MCF 10A (cell line): ENCODE results near the gene TMEM51. TPM values are rescaled to one million over a fixed set of nuclear protein-coding genes. Genes with fewer than 3 reads are reported as not detected.

ENCODE experiments used
- BruUV-seq: library from RNA; stranded (reverse); fragments of 400-500 nt; replicated peaks from 2 replicates; lab custom pipeline; 2021; lab: Mats Ljungman, UMichigan
- CTCF ChIA-PET: fragments of 300-600 bp; sonication (Branson Sonifier 250); formaldehyde crosslinking; extraction: SDS; loops from one replicate; lab custom pipeline; 2021; ENCODE audit warnings: antibody characterized with exemption, inconsistent platforms; lab: Yijun Ruan, JAX
- POLR2A ChIA-PET: fragments of 300-600, 350-650 bp; sonication (Branson Sonifier 250); formaldehyde crosslinking; extraction: SDS; loops from one replicate; lab custom pipeline; 2020; ENCODE audit warnings: antibody characterized with exemption, inconsistent platforms; lab: Yijun Ruan, JAX
- DNase-seq: peaks from one replicate; pipeline ENCODE4 v3.0.0-alpha.2; 2018; ENCODE audit not compliant: unreplicated experiment
- H3K27ac Mint-ChIP-seq: one replicate; pipeline ENCODE4 v1.8.0; 2022; ENCODE audit warnings: mild to moderate bottlenecking, low read depth, mixed read lengths; ENCODE audit not compliant: unreplicated experiment
- H3K27me3 Mint-ChIP-seq: one replicate; pipeline ENCODE4 v1.8.0; 2022; ENCODE audit warnings: mixed read lengths; ENCODE audit not compliant: insufficient read depth, unreplicated experiment
- H3K36me3 Mint-ChIP-seq: one replicate; pipeline ENCODE4 v1.8.0; 2022; ENCODE audit warnings: mild to moderate bottlenecking, moderate library complexity, mixed read lengths; ENCODE audit not compliant: insufficient read depth, unreplicated experiment
- H3K4me1 Mint-ChIP-seq: one replicate; pipeline ENCODE4 v1.8.0; 2022; ENCODE audit warnings: mixed read lengths; ENCODE audit not compliant: insufficient read depth, unreplicated experiment
- H3K4me3 Mint-ChIP-seq: one replicate; pipeline ENCODE4 v1.8.0; 2022; ENCODE audit warnings: mild to moderate bottlenecking, moderate library complexity, mixed read lengths; ENCODE audit not compliant: unreplicated experiment
- H3K9me3 Mint-ChIP-seq: one replicate; pipeline ENCODE4 v1.8.0; 2022; ENCODE audit warnings: mixed read lengths; ENCODE audit not compliant: unreplicated experiment
- CTCF ChIP-seq: fragments of 200-600 bp; IDR thresholded peaks from one replicate; pipeline ENCODE4 v1.8.0; 2022; ENCODE audit warnings: antibody characterized with exemption, mild to moderate bottlenecking; ENCODE audit not compliant: unreplicated experiment
- intact Hi-C: fragments of 100-400 bp; cut with micrococcal nuclease; formaldehyde crosslinking; loops from 2 replicates; pipeline ENCODE4 v1.14.1; 2022
- total RNA-seq: library from RNA; stranded (reverse); gene quantifications from 2 replicates; pipeline ENCODE4 v1.2.3, GENCODE V29; 2022

TMEM51 gene
- total RNA-seq, 1 experiment from 2014 or later: 6.4 TPM

GRCh38 chr1:15124362-15125100 is 29.0 kb upstream of the TMEM51 start:
- Mint-ChIP-seq H3K4me3 (no peak overlapping the region), H3K27me3 (peaks cover 14% of the 10 kb centered on the region), H3K36me3 (no peaks in the 10 kb centered on the region), H3K27ac (no peak overlapping the region), H3K9me3 (no peaks in the 10 kb centered on the region), H3K4me1 (no peaks in the 10 kb centered on the region)
- CTCF ChIA-PET: interaction anchor here (0.7 to 10.6 kb wide), 2 partner anchors 36 to 180 kb away, joined by 3 to 92 read pairs; no protein-coding TSS in a partner anchor
- intact Hi-C loops: no loop called here
- no TSS peak for BruUV-seq
- POLR2A ChIA-PET: interaction anchor here (1.0 kb wide), 1 partner anchor 28 kb away, joined by 3 read pairs; no protein-coding TSS in a partner anchor
- no peak for TF ChIP-seq CTCF
- DNase-seq: no peak

- ChIA-PET CTCF (interaction anchor here (0.7 to 10.6 kb wide), 5 partner anchors 27 to 208 kb away, joined by 3 to 92 read pairs (median 7); partner anchors contain the start of gene TMEM51), POLR2A (interaction anchor here (1.0 kb wide), 1 partner anchor 27 kb away, joined by 3 read pairs; no protein-coding TSS in a partner anchor)
- no peak overlapping the region for H3K4me3 Mint-ChIP-seq
- H3K4me1 Mint-ChIP-seq: no peaks in the 10 kb centered on the region
- peaks cover 10% of the 10 kb centered on the region for H3K27me3 Mint-ChIP-seq
- no TSS peak for BruUV-seq
- TF ChIP-seq CTCF: no peak
- no peak overlapping the region for H3K27ac Mint-ChIP-seq
- no peaks in the 10 kb centered on the region for H3K9me3 Mint-ChIP-seq
- no peak for DNase-seq
- no peaks in the 10 kb centered on the region for H3K36me3 Mint-ChIP-seq
- intact Hi-C loops: no loop called here
Observed at GRCh38 chr1:15125101-15125745, 28.3 kb upstream of the TMEM51 start.

GRCh38 chr1:15128077-15128476 is 25.5 kb upstream of the TMEM51 start:
- ChIA-PET CTCF (interaction anchor here (0.6 to 10.6 kb wide), 32 partner anchors 8 to 1164 kb away, joined by 3 to 92 read pairs (median 5); partner anchors contain the start of gene TMEM51), POLR2A (interaction anchor here (0.6 to 1.5 kb wide), 5 partner anchors 9 to 303 kb away, joined by 3 to 7 read pairs (median 4); partner anchors contain the start of gene TMEM51)
- DNase-seq: no peak
- no TSS peak for BruUV-seq
- no peaks in the 10 kb centered on the region for H3K36me3 Mint-ChIP-seq
- H3K9me3 Mint-ChIP-seq: no peaks in the 10 kb centered on the region
- no peak overlapping the region for H3K4me3 Mint-ChIP-seq
- H3K27me3 Mint-ChIP-seq: no peaks in the 10 kb centered on the region
- no peaks in the 10 kb centered on the region for H3K4me1 Mint-ChIP-seq
- intact Hi-C loops: loop anchor here (1.0 kb wide), 3 partner anchors 144 to 303 kb away; no protein-coding TSS in a partner anchor
- H3K27ac Mint-ChIP-seq: no peak overlapping the region
- TF ChIP-seq CTCF: no peak
